Measurements from ENCODE around the gene RHBDL2. TPM values are rescaled to one million over a fixed set of nuclear protein-coding genes. Genes with fewer than 3 reads are reported as not detected.

RHBDL2 gene
- 0.85 and 1.6 TPM in 2 replicates for total RNA-seq

GRCh38 chr1:38941527-38942019 is at the start of gene RHBDL2:
TSS of gene RHBDL2 (minus strand) at chr1:38941830. CDS start at chr1:38919212, 22,618 bp downstream.

GRCh38 chr1:38990738-38991637 is 49.4 kb upstream of the RHBDL2 start, which contains the start of gene AKIRIN1:
TSS of gene AKIRIN1 (plus strand) at chr1:38991276. CDS start at chr1:38991381, 105 bp downstream.

GRCh38 chr1:38881487-38881886 is 60.1 kb downstream of the RHBDL2 start, which contains the start of gene GJA9:
TSS of gene GJA9 (minus strand) at chr1:38881587. CDS start at chr1:38876098, 5,489 bp downstream.

GRCh38 chr1:38873027-38873969 is 68.3 kb downstream of the RHBDL2 start, which contains the start of gene MYCBP:
TSS of gene MYCBP (minus strand) at chr1:38873348. CDS start at chr1:38873305, 43 bp downstream.

GRCh38 chr1:38859561-38860453 is 81.8 kb downstream of the RHBDL2 start, which contains the start of gene RRAGC:
TSS of gene RRAGC (minus strand) at chr1:38859772. CDS start at chr1:38859646, 126 bp downstream.

Small RNA genes within 50 kb of the gene (small RNA-seq; reads per million reads assigned to genes)
- not detected for gene GJA9-MYCBP
- gene RF00019, result not detected
- 1.7 reads per million, percentile 39 among the genes with 10 or more reads in this experiment for gene RNU6-605P

Other genes with a start within 250 kb of the RHBDL2 start
- 19.5 and 20.4 TPM in 2 replicates for gene RRAGC, start 82.1 kb downstream of the RHBDL2 start, total RNA-seq
- 2.6 and 6.2 TPM in 2 replicates for gene MYCBP, start 68.5 kb downstream of the RHBDL2 start, total RNA-seq
- gene GJA9, start 60.2 kb downstream of the RHBDL2 start, total RNA-seq, result under 0.01 and 0.12 TPM in 2 replicates
- gene AKIRIN1, start 49.4 kb upstream of the RHBDL2 start, total RNA-seq, result 40.1 and 51.1 TPM in 2 replicates
- 131 and 228 TPM in 2 replicates for gene NDUFS5, start 84.5 kb upstream of the RHBDL2 start, total RNA-seq

All from hair follicle dermal papilla cell (primary cell).